OCI-M2 (cell line): ENCODE measurements around the gene ZSWIM5.
"Not testable (repeated sequence)": the region's sequence is repeated elsewhere in the genome, so short reads cannot be mapped to it uniquely, and the experiment has no call there.

Experiments
- DNase-seq: peaks from one replicate; lab custom pipeline; 2025; ENCODE audit not compliant: unreplicated experiment; lab: John Stamatoyannopoulos, UW

ZSWIM5 gene

DNA sequence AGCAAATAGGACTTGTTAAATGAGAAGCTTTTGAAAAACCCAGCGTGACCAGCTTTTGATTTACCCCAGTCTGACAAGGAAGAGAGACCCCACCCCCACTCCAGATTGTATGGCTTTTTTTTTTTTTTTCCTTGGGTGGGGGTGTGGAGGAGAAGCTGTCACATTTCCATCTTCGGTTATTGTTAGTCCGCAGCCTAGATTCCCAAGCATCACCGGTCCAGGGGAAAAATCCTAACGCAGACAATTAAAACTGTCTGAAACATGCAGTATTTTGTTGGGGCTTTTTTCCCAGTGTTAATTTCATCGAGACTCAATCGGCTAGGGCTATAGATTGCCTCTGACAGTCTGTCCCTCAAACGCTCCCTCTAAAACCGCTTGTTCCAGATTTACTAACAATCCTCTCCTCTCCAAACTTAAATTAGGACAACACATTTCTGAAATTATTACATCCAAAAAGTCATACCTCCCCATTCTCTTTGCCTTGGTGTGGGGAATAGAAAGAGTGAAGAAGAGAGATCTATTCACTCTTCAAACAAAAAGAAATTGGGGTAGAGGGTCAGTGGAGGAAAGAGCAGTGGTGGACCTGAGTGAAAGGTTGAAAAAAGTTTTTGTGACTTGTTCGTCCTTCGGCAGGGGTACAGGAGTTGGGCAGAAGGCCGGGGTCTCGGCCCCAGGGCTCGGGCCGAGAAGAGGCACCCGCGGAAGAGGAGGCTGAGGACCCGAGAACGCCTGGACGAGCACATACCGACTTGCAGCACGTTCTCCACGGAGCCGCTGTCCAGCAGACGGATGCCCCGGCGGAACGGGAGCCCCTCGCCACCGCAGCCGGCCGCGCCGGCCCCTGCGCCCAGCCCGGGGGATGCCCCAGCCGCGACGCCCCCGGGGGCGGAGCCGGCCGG lies 1.1 kb downstream of the ZSWIM5 start:
- DNase-seq: no peak

DNA sequence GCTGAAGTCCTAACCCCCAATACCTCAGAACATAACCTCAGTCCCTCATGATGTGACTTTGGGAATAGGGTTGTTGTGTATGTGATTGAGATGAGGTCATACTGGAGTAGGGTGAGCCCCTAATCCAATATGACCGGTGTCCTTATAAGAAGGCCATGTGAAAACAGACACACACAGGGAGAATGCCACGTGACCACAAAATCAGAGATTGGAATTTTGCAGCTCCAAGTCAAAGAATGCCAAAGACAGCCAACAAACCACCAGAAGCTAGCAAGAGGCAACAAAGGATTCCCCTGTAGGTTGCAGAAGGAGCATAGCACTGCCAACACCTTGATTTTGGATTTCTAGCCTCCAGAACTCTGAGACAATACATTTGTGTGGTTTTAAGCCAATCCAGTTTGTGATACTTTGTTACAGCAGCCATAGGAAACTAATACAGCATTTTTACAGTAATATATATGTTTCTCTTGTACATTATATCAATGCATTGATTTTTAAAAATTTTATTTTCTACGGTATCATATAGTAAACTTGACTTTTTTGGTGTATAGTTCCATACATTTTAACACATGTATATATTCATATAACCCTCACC lies 5.4 kb downstream of the ZSWIM5 start:
- DNase-seq: no peak

DNA sequence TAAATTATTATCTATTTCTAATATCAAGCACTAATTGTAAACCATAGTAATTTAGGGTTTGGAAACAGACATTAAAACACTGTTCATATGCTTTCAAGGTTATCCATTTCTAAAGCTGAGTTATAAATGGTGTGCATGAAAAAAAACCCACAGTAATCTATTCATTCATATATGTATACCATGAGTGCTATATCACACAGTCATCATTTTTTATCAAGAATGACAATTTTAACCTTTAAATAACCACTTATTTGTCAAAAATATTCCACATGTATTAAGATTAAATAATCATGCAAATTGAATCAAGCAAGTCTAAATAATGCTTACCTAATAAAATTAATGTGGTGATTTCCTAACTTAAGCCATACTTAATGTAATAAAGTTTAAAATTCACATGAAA lies 6.0 kb downstream of the ZSWIM5 start:
- DNase-seq: no peak

- no peak for DNase-seq
Observed at GRCh38 chr1:45198185-45198584, 8.2 kb downstream of the ZSWIM5 start.

DNA sequence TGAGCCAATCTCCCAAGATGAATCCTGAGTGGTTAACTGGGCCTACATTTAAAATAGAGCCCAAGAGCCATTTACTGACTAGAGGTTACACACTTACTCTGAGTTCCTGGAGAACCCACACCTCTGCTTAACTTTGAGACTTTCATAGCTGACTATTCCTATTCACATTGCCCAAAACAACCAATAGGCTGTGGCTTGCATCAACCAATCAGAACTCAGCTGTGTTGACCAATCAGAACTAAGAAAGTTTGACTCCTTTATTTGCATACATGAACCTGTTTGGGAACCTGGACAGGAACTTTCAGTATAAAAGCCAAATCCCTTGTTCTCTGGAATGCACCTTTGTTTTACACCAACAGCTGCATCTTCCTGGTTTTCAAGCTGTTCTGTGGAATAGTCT lies 9.5 kb downstream of the ZSWIM5 start:
- DNase-seq: no peak

DNA sequence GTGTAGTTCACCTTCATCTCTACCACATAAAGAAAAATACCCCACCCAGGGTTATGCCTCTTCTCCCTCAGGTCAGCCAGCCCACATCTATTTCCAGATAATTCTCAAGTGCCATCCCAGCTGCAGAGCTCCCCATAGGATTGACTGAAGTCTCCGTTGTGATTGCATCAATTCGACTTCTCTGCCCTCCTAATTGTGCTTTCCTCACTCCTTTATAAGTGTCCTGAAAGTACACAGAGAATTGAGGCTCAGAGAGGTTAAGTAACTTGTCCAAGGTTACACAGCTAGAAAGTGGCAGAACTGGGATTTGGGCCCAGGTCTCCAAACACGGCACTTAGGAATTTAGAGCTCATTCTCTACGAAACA lies 15.0 kb downstream of the ZSWIM5 start:
- DNase-seq: no peak

GRCh38 chr1:45187725-45188124 lies 18.7 kb downstream of the ZSWIM5 start:
- DNase-seq: no peak

GRCh38 chr1:45179918-45180519 lies 26.4 kb downstream of the ZSWIM5 start:
- DNase-seq: not testable (repeated sequence)

DNA sequence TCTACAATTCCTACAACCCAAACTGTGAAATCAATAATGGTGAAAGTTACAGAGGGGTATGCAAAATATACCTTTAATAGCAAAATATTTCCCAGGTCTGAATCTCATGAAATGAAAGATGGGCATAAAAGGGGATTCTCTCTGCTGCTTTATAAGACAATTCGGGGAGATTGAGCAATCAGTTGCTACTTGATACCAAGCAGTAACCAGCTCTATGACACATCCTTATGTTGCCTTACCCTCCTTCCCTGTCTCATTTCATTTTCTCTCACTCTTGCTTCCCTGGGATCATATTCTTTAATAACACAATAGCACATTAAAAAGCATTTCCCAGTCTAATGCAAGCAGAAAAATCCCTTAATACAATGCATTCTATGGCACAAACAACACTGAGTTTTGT lies 29.0 kb downstream of the ZSWIM5 start:
- DNase-seq: no peak

- DNase-seq: no peak
Observed at GRCh38 chr1:45172764-45173163, 33.6 kb downstream of the ZSWIM5 start.

- DNase-seq: no peak
Observed at GRCh38 chr1:45172005-45172404, 34.4 kb downstream of the ZSWIM5 start.

- no peak for DNase-seq
Observed at GRCh38 chr1:45171575-45171974, 34.8 kb downstream of the ZSWIM5 start.

GRCh38 chr1:45170151-45170742 lies 36.2 kb downstream of the ZSWIM5 start:
- DNase-seq: no peak

- DNase-seq: not testable (repeated sequence)
Observed at GRCh38 chr1:45167947-45168346, 38.5 kb downstream of the ZSWIM5 start.

- not testable (repeated sequence) for DNase-seq
Observed at GRCh38 chr1:45164307-45164706, 42.1 kb downstream of the ZSWIM5 start.

GRCh38 chr1:45163111-45163510 lies 43.3 kb downstream of the ZSWIM5 start:
- DNase-seq: not testable (repeated sequence)

- DNase-seq: not testable (repeated sequence)
Observed at GRCh38 chr1:45162041-45163035, 44.1 kb downstream of the ZSWIM5 start.

DNA sequence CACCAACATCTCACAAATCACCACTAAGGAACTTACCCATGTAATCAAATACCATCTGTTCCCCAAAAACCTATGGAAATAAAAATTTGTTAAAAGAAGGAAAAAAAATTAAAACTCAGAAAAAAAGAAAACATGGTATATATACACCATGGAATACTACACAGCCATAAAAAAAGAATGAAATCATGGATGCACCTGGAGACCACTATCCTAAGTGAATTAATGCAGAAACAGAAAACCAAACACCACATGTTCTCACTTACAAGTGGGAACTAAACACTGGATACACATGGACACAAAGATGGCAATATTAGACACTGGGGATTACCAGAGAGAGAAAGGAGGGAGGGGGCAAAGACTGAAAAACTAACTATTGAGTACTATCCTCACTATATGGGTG lies 50.4 kb downstream of the ZSWIM5 start:
- no peak for DNase-seq

GRCh38 chr1:45155423-45155822 lies 51.0 kb downstream of the ZSWIM5 start:
- no peak for DNase-seq

DNA sequence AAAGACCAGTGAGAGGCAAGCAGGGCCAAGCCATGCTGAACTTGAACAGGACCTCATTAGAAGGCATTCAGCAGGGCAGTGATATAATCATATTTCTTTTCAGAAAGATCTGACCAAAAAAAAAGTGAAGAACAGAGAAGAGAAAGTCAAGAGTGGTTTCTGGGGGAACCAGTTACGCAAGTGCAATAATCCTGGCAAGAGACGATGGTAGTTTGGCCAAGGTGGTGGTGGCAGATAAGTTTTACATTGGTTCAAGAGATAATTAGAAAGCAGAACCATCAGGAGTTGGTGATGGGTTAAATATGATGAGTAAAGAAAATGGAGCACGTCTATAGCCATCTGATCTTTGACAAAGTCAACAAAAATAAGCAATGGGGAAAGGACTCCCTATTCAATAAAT lies 54.3 kb downstream of the ZSWIM5 start:
- no peak for DNase-seq
